MM.1S (cell line): Measurements from ENCODE around the gene OSBP.

Experiments
- DNase-seq: peaks from one replicate; pipeline ENCODE4 v3.0.0-alpha.2; 2015
- H2AFZ ChIP-seq: fragments of 300-600 bp; sonication (generic); 2 replicates; pipeline ENCODE4 v1.6.0; 2016; ENCODE audit warnings: antibody characterized with exemption, low read length
- H3F3A ChIP-seq: fragments of 300-600 bp; sonication (generic); 2 replicates; pipeline ENCODE4 v1.6.1; 2016; ENCODE audit warnings: mild to moderate bottlenecking, antibody characterized with exemption, low read length, moderate library complexity, mixed read lengths; ENCODE audit not compliant: insufficient read depth
- H3K27ac ChIP-seq: fragments of 300-600 bp; sonication (generic); 2 replicates; pipeline ENCODE4 v1.5.1; 2016; ENCODE audit warnings: mild to moderate bottlenecking, low read length
- H3K27me3 ChIP-seq: fragments of 300-600 bp; sonication (generic); replicated peaks from 2 replicates; pipeline ENCODE4 v1.6.0; 2016; ENCODE audit warnings: low read length; ENCODE audit not compliant: insufficient read depth
- H3K36me3 ChIP-seq: fragments of 300-600 bp; sonication (generic); replicated peaks from 2 replicates; pipeline ENCODE4 v1.6.1; 2016; ENCODE audit warnings: mild to moderate bottlenecking, low read length, mixed read lengths; ENCODE audit not compliant: insufficient read depth
- H3K4me1 ChIP-seq: fragments of 300-600 bp; sonication (generic); 2 replicates; pipeline ENCODE4 v1.6.1; 2016; ENCODE audit warnings: low read length, mixed read lengths
- H3K4me2 ChIP-seq: fragments of 300-600 bp; sonication (generic); 2 replicates; pipeline ENCODE4 v1.6.0; 2016; ENCODE audit warnings: low read depth, low read length
- H3K4me3 ChIP-seq: fragments of 300-600 bp; sonication (generic); 2 replicates; pipeline ENCODE4 v1.5.1; 2016; ENCODE audit warnings: low read length, mixed read lengths
- H3K79me2 ChIP-seq: fragments of 300-600 bp; sonication (generic); 2 replicates; pipeline ENCODE4 v1.6.1; 2016; ENCODE audit warnings: mixed run types, low read length, mixed read lengths
- H3K9ac ChIP-seq: fragments of 300-600 bp; sonication (generic); 2 replicates; pipeline ENCODE4 v1.6.1; 2016; ENCODE audit warnings: low read length, mixed read lengths
- H3K9me2 ChIP-seq: fragments of 300-600 bp; sonication (generic); replicated peaks from 2 replicates; pipeline ENCODE4 v1.6.1; 2016; ENCODE audit warnings: mild to moderate bottlenecking, low read length, mixed read lengths; ENCODE audit not compliant: insufficient read depth
- H3K9me3 ChIP-seq: fragments of 300-600 bp; sonication (generic); replicated peaks from 2 replicates; pipeline ENCODE4 v1.6.1; 2016; ENCODE audit warnings: mild to moderate bottlenecking, low read length, mixed read lengths; ENCODE audit not compliant: insufficient read depth
- H4K20me1 ChIP-seq: fragments of 300-600 bp; sonication (generic); 2 replicates; pipeline ENCODE4 v1.6.1; 2016; ENCODE audit warnings: mild to moderate bottlenecking, low read length, moderate library complexity, mixed read lengths; ENCODE audit not compliant: insufficient read depth
- EZH2 ChIP-seq: fragments of 300-600 bp; sonication (generic); optimal IDR thresholded peaks from 2 replicates; pipeline ENCODE3; 2017; ENCODE audit warnings: low read depth, mild to moderate bottlenecking, antibody characterized with exemption, low read length, mixed read lengths
- EZH2phosphoT487 ChIP-seq: fragments of 300-600 bp; sonication (generic); IDR thresholded peaks from 2 replicates; pipeline ENCODE4 v1.6.1; 2018; ENCODE audit warnings: antibody characterized with exemption, low read length
- TF ChIP-seq, protein P1 (sequence below): fragments of 300-600 bp; sonication (generic); IDR thresholded peaks from 2 replicates; pipeline ENCODE4 v1.5.1; 2016; ENCODE audit warnings: antibody characterized with exemption, low read length, mixed read lengths

OSBP gene

DNA sequence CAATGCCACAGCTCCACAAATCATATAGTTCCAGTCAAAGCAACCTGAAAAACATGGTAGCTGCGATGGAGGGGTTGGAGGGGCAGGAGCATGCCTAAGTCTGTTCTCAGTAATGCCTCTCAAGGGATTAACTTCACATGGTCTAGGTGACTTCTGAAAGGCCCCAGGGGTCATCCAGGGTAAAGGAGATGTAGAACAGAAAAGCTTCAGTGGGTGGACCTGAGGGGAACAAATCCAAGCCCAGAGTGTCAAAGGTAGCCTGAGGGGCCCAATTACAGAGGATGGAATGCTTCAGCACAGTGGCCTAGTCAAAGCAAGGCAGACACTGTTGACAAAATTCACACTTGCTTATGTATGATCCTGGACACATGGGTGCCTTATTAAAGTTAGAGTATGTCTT lies 80.9 kb downstream of the OSBP start:
- Histone ChIP-seq H3K79me2 (no peaks in the 10 kb centered on the region), H3K4me1 (0 out of 2 replicates have a peak, but pooled peaks cover 3% of the 10 kb centered on the region), H3K4me3 (no peak overlapping the region), H3K9me3 (no peaks in the 10 kb centered on the region), H3K27ac (no peak overlapping the region), H4K20me1 (no peaks in the 10 kb centered on the region), H3K27me3 (no peaks in the 10 kb centered on the region), H3K4me2 (no peak overlapping the region), H3K36me3 (no peaks in the 10 kb centered on the region), H3F3A (no peaks in the 10 kb centered on the region), H3K9me2 (no peaks in the 10 kb centered on the region), H3K9ac (no peak overlapping the region), H2AFZ (no peak overlapping the region)
- TF ChIP-seq EZH2phosphoT487 (no peak), EZH2 (no peak)
- TF ChIP-seq, protein P1, sequence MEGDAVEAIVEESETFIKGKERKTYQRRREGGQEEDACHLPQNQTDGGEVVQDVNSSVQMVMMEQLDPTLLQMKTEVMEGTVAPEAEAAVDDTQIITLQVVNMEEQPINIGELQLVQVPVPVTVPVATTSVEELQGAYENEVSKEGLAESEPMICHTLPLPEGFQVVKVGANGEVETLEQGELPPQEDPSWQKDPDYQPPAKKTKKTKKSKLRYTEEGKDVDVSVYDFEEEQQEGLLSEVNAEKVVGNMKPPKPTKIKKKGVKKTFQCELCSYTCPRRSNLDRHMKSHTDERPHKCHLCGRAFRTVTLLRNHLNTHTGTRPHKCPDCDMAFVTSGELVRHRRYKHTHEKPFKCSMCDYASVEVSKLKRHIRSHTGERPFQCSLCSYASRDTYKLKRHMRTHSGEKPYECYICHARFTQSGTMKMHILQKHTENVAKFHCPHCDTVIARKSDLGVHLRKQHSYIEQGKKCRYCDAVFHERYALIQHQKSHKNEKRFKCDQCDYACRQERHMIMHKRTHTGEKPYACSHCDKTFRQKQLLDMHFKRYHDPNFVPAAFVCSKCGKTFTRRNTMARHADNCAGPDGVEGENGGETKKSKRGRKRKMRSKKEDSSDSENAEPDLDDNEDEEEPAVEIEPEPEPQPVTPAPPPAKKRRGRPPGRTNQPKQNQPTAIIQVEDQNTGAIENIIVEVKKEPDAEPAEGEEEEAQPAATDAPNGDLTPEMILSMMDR: no peak
- no peak for DNase-seq

DNA sequence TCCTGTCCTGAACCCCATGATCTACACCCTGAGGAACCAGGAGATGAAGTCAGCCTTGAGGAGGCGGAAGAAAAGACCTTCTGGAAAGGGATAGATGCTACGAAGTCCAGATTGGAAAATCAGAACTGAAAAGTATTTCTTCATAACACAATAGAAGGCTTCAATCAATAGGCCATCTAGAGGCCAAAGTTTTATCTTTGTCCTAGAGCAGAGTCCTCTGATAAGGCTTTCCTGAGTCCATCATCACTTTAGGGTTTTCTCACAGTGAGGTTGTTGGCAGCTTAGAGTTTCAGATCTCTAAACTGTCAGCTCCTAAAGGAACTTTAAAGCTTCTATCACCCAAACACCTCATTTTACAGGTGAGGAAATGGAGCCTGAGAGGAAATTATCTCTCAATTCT lies 83.0 kb downstream of the OSBP start:
- no peak for TF ChIP-seq EZH2
- TF ChIP-seq, protein P1: no peak
- TF ChIP-seq EZH2phosphoT487: no peak
- Histone ChIP-seq H2AFZ (no peak overlapping the region), H3K9me2 (no peaks in the 10 kb centered on the region), H3K27ac (no peak overlapping the region), H4K20me1 (no peaks in the 10 kb centered on the region), H3K4me2 (no peak overlapping the region), H3K79me2 (no peaks in the 10 kb centered on the region), H3K4me3 (no peak overlapping the region), H3K9ac (no peak overlapping the region), H3F3A (no peaks in the 10 kb centered on the region), H3K4me1 (0 out of 2 replicates have a peak, but pooled peaks cover under 1% of the 10 kb centered on the region), H3K9me3 (no peaks in the 10 kb centered on the region), H3K27me3 (no peaks in the 10 kb centered on the region), H3K36me3 (no peaks in the 10 kb centered on the region)
- no peak for DNase-seq

DNA sequence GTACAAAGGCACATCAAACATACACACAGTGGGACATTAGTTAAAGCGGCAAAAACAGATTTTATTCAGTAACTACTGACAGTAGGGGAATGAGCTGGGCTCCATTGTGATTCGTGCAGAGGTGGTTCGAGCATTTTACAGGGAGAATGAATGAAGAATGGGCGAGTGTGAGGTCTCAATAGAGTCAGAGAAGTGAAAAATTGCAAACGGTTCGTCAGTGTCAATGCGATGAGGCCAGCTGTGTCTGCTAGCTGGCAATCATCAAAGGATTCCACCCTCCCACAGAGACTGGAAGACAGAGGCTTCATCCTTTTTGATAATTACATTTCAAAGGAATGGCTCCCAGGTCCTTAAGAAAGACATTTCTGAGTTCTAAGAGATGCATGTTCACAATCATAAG lies 86.9 kb downstream of the OSBP start:
- no peaks in the 10 kb centered on the region for H3K36me3 ChIP-seq
- no peaks in the 10 kb centered on the region for H4K20me1 ChIP-seq
- no peaks in the 10 kb centered on the region for H3K27me3 ChIP-seq
- H3F3A ChIP-seq: no peaks in the 10 kb centered on the region
- TF ChIP-seq, protein P1: no peak
- TF ChIP-seq EZH2 (no peak), EZH2phosphoT487 (no peak)
- H2AFZ ChIP-seq: no peak overlapping the region
- no peak overlapping the region for H3K4me2 ChIP-seq
- no peak overlapping the region for H3K27ac ChIP-seq
- no peak overlapping the region for H3K4me3 ChIP-seq
- H3K9me2 ChIP-seq: no peaks in the 10 kb centered on the region
- DNase-seq: no peak
- no peak overlapping the region for H3K9ac ChIP-seq
- H3K4me1 ChIP-seq: no peaks in the 10 kb centered on the region
- no peaks in the 10 kb centered on the region for H3K79me2 ChIP-seq
- H3K9me3 ChIP-seq: no peaks in the 10 kb centered on the region
